GM10847 (cell line): ENCODE measurements around the gene KHDRBS2.

Experiments used
- POLR2A ChIP-seq: IDR thresholded peaks from 2 replicates; pipeline ENCODE4 v1.6.1; 2011; ENCODE audit not compliant: insufficient read length; ENCODE audit errors: extremely low read depth

Gene KHDRBS2

DNA sequence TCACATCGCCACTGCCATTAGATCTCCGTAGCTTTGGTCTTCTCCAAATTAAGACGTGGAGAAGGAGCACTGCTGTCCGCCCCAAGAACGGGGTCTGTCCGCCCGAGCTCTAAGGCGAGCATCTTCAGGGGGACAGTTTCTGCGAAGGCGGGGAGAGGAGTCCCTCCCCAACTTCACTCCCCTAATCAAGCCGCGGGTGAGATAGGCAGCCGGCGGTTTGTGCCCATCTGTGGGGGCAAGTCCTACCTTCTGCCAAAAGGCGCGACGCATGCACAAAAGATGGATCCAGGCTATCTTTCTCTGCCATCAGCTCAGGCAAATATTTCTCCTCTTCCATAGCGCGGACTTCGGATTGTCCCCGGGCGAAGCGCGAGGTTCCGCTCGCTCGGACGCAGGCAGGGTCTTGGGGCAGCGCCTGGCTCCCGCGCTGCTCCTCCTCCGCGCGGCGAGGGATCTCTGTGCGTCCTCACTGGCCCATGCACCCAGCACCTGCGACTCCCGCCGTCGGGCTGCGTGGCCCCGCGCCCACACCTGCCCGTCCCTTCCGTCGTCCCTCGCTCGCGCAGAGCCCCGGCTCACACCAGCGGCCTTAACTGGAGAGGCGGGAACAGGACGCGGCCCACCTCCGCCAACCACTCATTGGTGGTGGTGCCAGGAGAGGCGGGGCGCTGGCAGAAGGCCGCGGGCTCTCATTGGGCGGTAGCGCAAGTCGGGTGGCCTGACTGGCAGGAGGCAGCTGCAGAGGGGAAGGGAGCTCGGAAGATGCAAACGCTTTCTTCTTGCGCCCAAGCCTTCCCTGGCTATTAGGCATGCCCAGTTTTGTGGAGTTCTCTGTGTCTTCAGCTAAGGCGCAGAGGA lies at the start of gene KHDRBS2:
TSS of gene KHDRBS2 (minus strand) at position 614 of the 858 bp plus-strand sequence.
- no peak for TF ChIP-seq POLR2A

DNA sequence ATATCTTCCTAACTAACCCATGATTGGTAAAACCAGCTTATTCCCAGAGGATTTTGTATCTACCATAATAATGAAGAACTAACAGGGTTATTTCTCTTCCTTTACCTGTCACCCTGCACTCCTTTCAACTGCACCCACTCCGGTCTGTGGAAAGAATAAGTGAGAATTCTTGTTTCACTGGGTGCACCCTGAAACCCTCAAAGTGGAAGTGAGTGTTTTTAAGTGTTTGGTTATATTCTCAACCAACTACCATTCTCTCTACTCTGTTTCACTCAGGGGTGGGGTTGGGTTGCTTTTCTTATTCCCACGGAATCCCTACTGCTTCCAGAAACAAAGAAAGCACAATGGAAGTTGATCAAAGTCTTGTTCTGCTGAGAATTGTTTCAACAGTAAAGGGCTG lies 42.6 kb upstream of the KHDRBS2 start:
- no peak for TF ChIP-seq POLR2A

DNA sequence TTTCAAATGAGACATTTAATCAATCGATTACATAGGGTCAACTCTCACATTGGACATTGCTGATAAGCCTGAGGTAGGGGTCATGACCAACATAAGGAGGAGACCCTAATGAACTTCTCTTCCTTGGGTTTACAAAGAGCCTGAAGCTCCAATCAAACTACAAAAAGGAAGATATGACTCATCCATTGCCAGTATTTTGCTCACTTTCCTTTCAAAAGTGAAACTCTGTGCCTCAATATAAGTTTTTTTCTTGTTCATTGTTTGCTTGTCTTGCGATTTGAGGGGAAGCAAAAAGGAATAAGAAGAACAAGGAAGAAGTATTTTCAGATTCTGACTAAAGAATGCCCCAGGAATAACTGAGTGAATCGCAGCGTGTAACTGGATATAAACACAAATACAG lies 38.8 kb upstream of the KHDRBS2 start:
- TF ChIP-seq POLR2A = no peak

DNA sequence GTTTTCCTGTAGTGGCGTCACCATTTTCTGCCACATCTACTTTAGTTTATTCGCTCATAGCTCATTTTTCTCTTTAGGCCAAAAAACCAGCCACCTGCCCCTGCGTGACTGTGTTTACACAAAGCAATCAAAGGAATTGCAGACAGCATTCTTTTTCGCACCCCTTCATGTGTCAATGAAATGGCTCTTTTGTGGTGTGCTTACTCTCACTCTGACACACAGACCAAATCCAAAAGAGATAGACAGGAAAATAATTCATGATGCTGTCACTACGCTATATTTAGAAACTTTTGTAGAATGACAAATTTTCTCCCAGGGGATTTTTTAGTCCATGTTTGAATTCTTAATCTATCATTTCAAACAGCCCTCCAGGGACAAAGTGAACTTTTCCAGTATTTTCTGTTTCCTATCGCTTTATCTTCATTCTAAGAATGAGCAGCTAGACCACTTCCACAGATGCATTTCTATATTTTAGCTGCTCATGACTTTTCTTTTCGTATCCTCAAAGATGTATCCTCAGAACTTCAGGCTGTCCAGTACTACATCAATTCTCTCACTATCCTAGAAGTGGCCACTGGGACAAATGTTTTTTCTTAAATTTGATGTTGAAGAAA lies 37.9 kb upstream of the KHDRBS2 start:
- no peak for TF ChIP-seq POLR2A

DNA sequence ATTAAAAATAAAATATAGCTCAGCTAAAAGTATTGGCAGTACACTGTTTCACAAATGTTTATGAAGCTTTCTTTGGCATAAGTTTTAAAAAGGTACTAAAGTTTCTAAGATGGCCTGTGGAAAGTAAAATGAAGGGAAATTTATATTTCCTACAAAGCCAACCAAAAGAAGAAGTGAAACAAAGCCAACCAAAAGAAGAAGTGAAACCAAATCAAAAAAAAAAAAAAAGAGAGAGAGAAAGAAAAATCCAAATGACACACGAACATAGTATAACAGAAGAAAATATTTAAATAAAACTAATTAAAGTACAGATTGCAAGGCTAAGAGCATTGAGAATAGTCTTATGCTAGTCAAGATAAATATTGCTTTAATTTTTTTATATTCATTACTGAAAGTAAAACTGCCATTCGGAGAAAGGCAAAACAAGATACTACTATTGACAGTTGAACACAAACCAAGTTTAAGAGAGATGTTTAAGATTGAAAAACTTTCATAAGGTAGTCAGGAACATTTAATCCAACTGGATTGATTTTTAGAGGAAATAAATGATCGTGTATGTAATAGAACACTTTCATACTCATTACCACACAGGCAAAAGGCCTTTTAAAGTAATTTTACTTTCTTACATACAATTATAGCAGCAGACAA lies 12.8 kb upstream of the KHDRBS2 start:
- no peak for TF ChIP-seq POLR2A

DNA sequence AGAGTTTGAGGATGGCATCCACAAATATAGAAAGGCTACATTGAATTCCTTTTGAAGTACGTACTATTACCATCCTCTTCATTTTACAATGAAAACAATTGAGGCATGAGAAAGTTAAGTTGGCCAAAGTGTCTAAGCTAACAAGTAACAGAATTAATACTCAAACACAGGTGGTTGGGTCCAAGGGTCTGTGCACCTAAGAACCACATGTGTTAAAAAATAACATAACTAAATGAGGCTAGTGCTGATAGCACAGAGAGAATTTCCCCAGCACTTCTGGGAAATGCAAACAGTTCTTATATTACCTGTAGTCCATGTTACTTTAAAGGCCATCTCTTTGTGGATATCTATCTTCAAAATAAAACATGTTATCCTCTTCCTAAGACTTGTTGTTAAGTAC lies 10.5 kb upstream of the KHDRBS2 start:
- TF ChIP-seq POLR2A = no peak

DNA sequence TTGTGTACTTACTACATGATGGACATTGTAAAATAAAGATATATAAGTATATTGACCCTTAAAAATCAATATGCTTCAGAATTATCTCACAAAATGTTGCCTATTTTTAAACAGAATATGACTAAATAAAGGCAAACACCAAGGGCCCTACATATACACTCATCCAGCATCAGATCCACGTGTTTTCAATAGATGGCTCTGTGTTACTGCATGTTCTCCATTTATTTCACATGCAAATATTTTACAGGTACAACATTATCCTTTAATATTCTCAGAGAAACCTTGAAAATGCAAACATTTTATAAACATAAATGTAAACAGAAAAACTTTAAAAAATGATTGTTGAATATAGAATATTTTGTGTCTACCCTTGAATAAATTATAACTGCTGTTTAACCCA lies 2.9 kb upstream of the KHDRBS2 start:
- no peak for TF ChIP-seq POLR2A

DNA sequence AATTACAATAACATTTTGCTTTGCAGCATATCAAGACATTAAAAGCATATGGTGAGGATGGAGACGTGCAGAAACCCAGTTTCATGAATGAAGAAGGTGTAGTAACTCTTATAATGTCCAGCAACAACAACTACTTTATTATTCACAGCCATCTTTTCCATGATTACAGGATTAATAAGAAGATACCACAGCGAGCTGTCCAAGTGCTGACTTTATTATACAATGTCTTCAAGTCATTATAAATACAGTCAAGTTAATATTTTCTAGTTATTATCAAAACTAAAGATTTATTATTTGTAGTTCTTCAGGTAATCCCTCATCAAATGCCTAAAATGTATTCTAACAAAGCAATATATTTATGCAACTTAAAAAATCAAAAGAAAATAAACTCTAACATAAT lies 2.5 kb upstream of the KHDRBS2 start:
- no peak for TF ChIP-seq POLR2A

DNA sequence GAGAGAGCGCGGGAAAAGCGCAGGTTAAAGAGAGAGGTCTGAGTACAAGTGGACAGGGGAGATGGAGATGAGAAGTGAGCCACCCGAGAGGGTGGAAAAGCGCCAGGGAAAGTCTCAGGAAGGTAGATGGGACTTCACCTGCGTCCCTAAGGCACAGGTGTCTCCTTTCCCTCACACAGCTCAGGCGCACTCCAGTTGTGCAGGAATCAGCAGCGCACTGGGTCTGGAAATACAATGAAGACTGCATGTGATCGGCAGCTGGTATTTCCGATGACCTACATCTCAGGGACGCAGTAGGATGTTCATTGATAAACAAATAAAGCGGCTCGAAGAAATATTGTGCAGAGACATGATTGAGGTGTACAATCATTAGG lies 432 bp upstream of the KHDRBS2 start:
- no peak for TF ChIP-seq POLR2A

DNA sequence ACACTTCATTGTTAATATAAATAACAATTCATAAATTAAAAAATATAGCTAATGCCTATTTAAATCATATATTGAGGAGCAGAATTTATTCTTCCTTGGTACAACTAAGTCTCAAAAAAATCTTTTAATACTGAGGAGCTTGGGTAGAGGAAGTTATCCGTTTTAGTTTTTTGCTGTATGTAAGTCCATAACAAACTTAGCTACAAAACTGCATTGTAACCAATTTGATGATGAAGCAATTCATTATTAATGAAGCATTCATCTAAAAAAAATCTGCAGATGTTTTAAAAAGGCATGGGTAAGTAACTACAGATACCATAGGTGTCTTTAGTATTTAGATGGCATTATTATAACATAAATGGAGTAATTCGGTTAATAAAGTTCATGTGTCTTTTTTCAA lies 1.3 kb downstream of the KHDRBS2 start:
- no peak for TF ChIP-seq POLR2A

DNA sequence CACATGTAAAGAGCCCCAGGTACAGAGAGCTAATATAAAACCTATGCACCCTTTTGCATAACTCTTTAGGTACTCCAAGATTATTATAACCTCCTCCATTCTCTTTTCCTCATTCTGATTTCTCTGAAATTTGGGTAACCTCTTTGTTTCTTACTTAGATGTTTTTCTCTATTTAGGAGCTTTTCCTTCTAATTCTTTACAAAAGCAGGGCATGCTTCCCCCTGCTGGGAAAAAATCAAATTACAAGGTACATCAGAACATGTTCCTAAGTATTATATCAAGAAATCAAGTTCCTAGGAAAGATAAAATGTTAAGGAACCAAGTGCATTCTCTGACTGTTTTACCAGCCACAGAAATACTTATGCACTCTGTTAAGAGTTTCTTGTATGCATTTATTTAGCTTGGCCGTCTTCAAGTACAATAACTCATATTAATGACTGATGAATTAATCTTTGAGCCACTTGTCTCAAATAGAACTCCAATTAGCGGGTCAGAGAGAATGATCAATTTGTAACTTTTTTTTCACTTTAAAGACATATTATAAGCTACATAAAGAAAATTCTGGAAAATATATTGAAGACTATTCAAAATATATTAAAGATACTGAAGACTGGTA lies 2.1 kb downstream of the KHDRBS2 start:
- no peak for TF ChIP-seq POLR2A

DNA sequence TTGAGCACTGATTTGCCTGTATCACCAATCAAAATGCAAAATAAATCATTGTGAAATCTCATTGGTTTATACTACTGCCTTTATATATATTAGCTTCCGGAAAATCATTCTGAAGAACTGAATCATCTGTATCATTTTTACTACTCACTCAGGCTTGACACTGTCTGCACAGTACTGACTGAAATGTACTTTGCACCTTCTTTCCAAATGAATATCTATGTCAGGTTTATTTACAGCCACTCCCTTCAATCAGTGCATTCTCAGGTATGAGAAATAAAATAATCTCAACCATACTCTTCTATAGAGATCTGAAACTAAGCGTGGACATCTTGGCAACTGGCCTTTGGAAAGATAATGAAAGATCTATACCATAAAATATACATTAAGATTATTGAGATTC lies 2.7 kb downstream of the KHDRBS2 start:
- no peak for TF ChIP-seq POLR2A

DNA sequence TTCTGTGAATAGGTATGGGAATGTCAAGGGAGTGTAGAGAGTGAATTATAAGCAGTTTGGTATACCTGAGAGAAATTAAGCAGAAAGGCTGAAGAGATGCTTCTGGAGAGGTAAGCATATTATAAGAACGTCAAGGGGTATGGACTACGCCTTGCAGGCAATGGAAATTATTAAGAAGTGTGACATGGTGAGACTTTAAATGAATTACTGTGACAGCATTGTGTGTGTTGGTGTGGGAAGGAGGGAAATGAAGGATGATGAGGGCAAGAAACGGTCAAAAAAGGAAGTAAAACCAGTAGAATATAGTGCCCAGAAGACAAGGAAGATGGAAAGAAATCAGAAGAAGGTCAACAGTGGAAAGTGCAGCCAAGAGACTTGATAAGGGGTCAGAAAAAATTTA lies 5.9 kb downstream of the KHDRBS2 start:
- no peak for TF ChIP-seq POLR2A

DNA sequence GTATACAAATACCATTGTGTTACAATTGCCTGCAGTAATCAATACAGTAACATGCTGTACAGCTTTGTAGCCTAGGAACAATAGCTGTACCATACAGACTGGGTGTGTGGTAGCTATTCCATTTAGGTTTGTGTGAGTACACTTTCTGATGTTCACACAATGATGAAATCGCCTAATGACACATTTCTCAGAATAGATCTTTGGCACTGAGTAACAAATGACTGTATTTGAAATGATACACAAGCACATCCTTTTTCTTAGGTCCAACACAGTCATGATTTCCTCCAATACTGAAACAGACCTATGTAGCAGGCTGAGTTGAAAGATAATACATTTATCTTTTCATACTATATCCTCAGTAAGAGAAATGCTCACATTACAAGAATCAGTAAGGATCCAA lies 13.9 kb downstream of the KHDRBS2 start:
- no peak for TF ChIP-seq POLR2A

DNA sequence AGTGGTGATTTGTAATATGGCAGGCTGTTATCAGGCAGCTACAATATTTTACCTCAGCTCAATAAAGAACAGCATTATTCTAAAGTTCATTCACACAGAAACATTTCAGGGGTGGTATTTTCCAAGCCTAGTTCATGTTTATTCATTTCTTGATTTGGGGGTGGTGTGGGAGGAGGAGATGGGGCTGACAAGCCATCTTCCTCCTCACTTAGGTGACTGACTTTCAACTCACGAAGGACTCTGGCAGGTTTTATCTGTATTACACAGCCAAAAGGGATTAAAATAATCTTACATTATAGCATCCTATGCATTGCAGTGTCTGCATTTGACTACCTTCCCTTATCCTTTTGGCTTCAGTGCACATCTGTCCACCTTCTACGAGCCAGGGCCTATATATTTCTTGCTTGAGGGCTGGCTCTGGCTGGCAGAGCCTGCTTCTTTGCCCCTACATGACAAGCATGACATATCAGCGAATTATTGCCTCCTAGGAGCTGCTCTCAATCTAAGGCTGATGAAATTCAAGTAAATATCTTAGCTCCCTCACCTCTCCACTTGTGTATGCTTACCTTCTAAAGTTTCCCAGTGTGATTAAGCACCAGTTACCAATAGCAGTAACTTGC lies 20.0 kb downstream of the KHDRBS2 start:
- TF ChIP-seq POLR2A = no peak
